Smooth muscle cell (in vitro differentiated cells): ENCODE results near the gene KRTAP27-1. TPM values are rescaled to one million over a fixed set of nuclear protein-coding genes. Genes with fewer than 3 reads are reported as not detected.
A peak's percentile ranks its signal among the peaks of the same experiment; 100 is the strongest.

ENCODE experiments used
- DNase-seq: peaks from one replicate; lab custom pipeline; 2025; ENCODE audit not compliant: unreplicated experiment; lab: John Stamatoyannopoulos, UW
- H2AFZ ChIP-seq: fragments of 200-600 bp; sonication (generic); 2 replicates; pipeline ENCODE4 v1.6.0; 2016; ENCODE audit warnings: antibody characterized with exemption, low read depth, mild to moderate bottlenecking
- H3F3A ChIP-seq: fragments of 200-600 bp; sonication (generic); 2 replicates; pipeline ENCODE4 v1.6.0; 2017; ENCODE audit warnings: antibody characterized with exemption, low read depth
- H3K27ac ChIP-seq: fragments of 200-600 bp; sonication (generic); 2 replicates; pipeline ENCODE4 v1.5.1; 2016; ENCODE audit warnings: low read depth, mild to moderate bottlenecking
- H3K27me3 ChIP-seq: fragments of 200-600 bp; sonication (generic); 2 replicates; pipeline ENCODE4 v1.6.1; 2016; ENCODE audit warnings: low read depth, mild to moderate bottlenecking
- H3K36me3 ChIP-seq: fragments of 200-600 bp; sonication (generic); 2 replicates; pipeline ENCODE4 v1.5.1; 2016; ENCODE audit warnings: low read depth
- H3K4me1 ChIP-seq: fragments of 200-600 bp; sonication (generic); 2 replicates; pipeline ENCODE4 v1.5.1; 2016; ENCODE audit warnings: low read depth
- H3K4me2 ChIP-seq: fragments of 200-600 bp; sonication (generic); 2 replicates; pipeline ENCODE4 v1.6.0; 2016; ENCODE audit warnings: mild to moderate bottlenecking
- H3K4me3 ChIP-seq: fragments of 200-600 bp; sonication (generic); 2 replicates; pipeline ENCODE4 v1.5.1; 2016; ENCODE audit warnings: mild to moderate bottlenecking
- H3K79me2 ChIP-seq: fragments of 200-600 bp; sonication (generic); 2 replicates; pipeline ENCODE4 v1.6.0; 2016; ENCODE audit warnings: low read depth, mild to moderate bottlenecking
- H3K9ac ChIP-seq: fragments of 200-600 bp; sonication (generic); 2 replicates; pipeline ENCODE4 v1.6.0; 2016; ENCODE audit warnings: low read depth
- H3K9me3 ChIP-seq: fragments of 200-600 bp; sonication (generic); replicated peaks from 2 replicates; pipeline ENCODE4 v1.5.1; 2016; ENCODE audit warnings: low read depth
- H4K20me1 ChIP-seq: fragments of 200-600 bp; sonication (generic); 2 replicates; pipeline ENCODE4 v1.6.0; 2016; ENCODE audit warnings: low read depth
- CTCF ChIP-seq: fragments of 200-600 bp; sonication (generic); IDR thresholded peaks from 2 replicates; pipeline ENCODE4 v1.5.1; 2017; ENCODE audit warnings: borderline replicate concordance, mild to moderate bottlenecking, antibody characterized with exemption; ENCODE audit not compliant: insufficient read depth, poor library complexity, severe bottlenecking
- WGBS: methylation state at CpG from one replicate; pipeline ENCODE4 v1.1.7; 2016; ENCODE audit warnings: low lambda C conversion rate; 5-methylcytosine and 5-hydroxymethylcytosine counted together
- polyA plus RNA-seq: library from polyadenylated mRNA; unstranded; fragments of >200 nt; fragmentation: Nextera tagmentation; extraction: Ambion mirVana; gene quantifications from 2 replicates; pipeline ENCODE4 v1.2.1, GENCODE V29; 2016
- total RNA-seq: library from RNA; depleted of rRNA; stranded (reverse); fragments of >200 nt; gene quantifications from 2 replicates; pipeline ENCODE4 v1.2.3, GENCODE V29; 2014

KRTAP27-1 gene
- total and polyA plus RNA-seq, 2 experiments from 2014 or later, result not detected

GRCh38 chr21:30337772-30338171 lies 278 bp upstream of the KRTAP27-1 start:
- Histone ChIP-seq H3K27me3 (no peaks in the 10 kb centered on the region), H3K27ac (no peak overlapping the region), H3K79me2 (no peaks in the 10 kb centered on the region), H3F3A (no peaks in the 10 kb centered on the region), H3K4me3 (no peak overlapping the region), H2AFZ (no peak overlapping the region), H4K20me1 (no peaks in the 10 kb centered on the region), H3K4me1 (peaks cover 4% of the 10 kb centered on the region), H3K36me3 (no peaks in the 10 kb centered on the region), H3K9ac (no peak overlapping the region), H3K9me3 (no peaks in the 10 kb centered on the region), H3K4me2 (no peak overlapping the region)
- TF ChIP-seq CTCF, result no peak
- DNase-seq, result no peak

- Histone ChIP-seq H3K27ac (peak overlapping the region; percentile 67), H3K9me3 (no peaks in the 10 kb centered on the region), H3K4me2 (peak overlapping the region; percentile 28), H3K36me3 (no peaks in the 10 kb centered on the region), H3K9ac (no peak overlapping the region), H3F3A (no peaks in the 10 kb centered on the region), H4K20me1 (no peaks in the 10 kb centered on the region), H3K4me1 (peaks cover 4% of the 10 kb centered on the region), H3K27me3 (no peaks in the 10 kb centered on the region), H3K79me2 (no peaks in the 10 kb centered on the region), H2AFZ (peak overlapping the region; percentile 39), H3K4me3 (no peak overlapping the region)
- 49% methylated on average over 2 of the region's 2 CpGs for WGBS
- no peak for DNase-seq
- TF ChIP-seq CTCF, result no peak
Observed at GRCh38 chr21:30336596-30336995, 898 bp downstream of the KRTAP27-1 start.

- Histone ChIP-seq H3F3A (no peaks in the 10 kb centered on the region), H3K4me3 (no peak overlapping the region), H3K27ac (no peak overlapping the region), H3K4me1 (peaks cover 4% of the 10 kb centered on the region), H2AFZ (no peak overlapping the region), H3K79me2 (no peaks in the 10 kb centered on the region), H3K36me3 (no peaks in the 10 kb centered on the region), H3K9ac (no peak overlapping the region), H3K9me3 (no peaks in the 10 kb centered on the region), H4K20me1 (no peaks in the 10 kb centered on the region), H3K27me3 (no peaks in the 10 kb centered on the region), H3K4me2 (no peak overlapping the region)
- no peak for TF ChIP-seq CTCF
- DNase-seq, result no peak
- 92% methylated on average over 3 of the region's 3 CpGs for WGBS
Observed at GRCh38 chr21:30333736-30334135, 3.8 kb downstream of the KRTAP27-1 start.

GRCh38 chr21:30332681-30333080 lies 4.8 kb downstream of the KRTAP27-1 start:
- Histone ChIP-seq H3K4me3 (no peak overlapping the region), H3K27me3 (no peaks in the 10 kb centered on the region), H3K9me3 (no peaks in the 10 kb centered on the region), H3K4me1 (peaks cover 4% of the 10 kb centered on the region), H2AFZ (no peak overlapping the region), H3K4me2 (no peak overlapping the region), H4K20me1 (no peaks in the 10 kb centered on the region), H3F3A (no peaks in the 10 kb centered on the region), H3K79me2 (no peaks in the 10 kb centered on the region), H3K9ac (no peak overlapping the region), H3K36me3 (no peaks in the 10 kb centered on the region), H3K27ac (no peak overlapping the region)
- TF ChIP-seq CTCF, result no peak
- 89% methylated on average over 2 of the region's 2 CpGs for WGBS
- DNase-seq, result no peak
